ENCODE results near the gene CLEC4D.
"Not testable (repeated sequence)": the region's sequence is repeated elsewhere in the genome, so short reads cannot be mapped to it uniquely, and the experiment has no call there.

Gene CLEC4D

GRCh38 chr12:8495671-8496070, 17.6 kb upstream of the CLEC4D start:
- H3K9me3 ChIP-seq (ENCODE audit: control insufficient read depth, low read length); H3K27me3 ChIP-seq (replicated peaks; ENCODE audit: control insufficient read depth, insufficient read depth, low read length, poor library complexity, severe bottlenecking); H3K4me1 ChIP-seq (ENCODE audit: control insufficient read depth, insufficient read depth, low read length, poor library complexity, severe bottlenecking); H3K36me3 ChIP-seq (ENCODE audit: control insufficient read depth, insufficient read depth, low read length); DNase-seq; H3K4me3 ChIP-seq (ENCODE audit: insufficient read depth, low read depth, low read length, poor library complexity, severe bottlenecking); H3K27ac ChIP-seq (ENCODE audit: insufficient read depth, low read length, poor library complexity, severe bottlenecking): not testable (repeated sequence)

GRCh38 chr12:8496074-8496473, 17.2 kb upstream of the CLEC4D start:
- not testable (repeated sequence) for H3K27me3 ChIP-seq (replicated peaks; ENCODE audit: control insufficient read depth, insufficient read depth, low read length, poor library complexity, severe bottlenecking); H3K4me1 ChIP-seq (ENCODE audit: control insufficient read depth, insufficient read depth, low read length, poor library complexity, severe bottlenecking); H3K4me3 ChIP-seq (ENCODE audit: insufficient read depth, low read depth, low read length, poor library complexity, severe bottlenecking); DNase-seq; H3K9me3 ChIP-seq (ENCODE audit: control insufficient read depth, low read length); H3K36me3 ChIP-seq (ENCODE audit: control insufficient read depth, insufficient read depth, low read length); H3K27ac ChIP-seq (ENCODE audit: insufficient read depth, low read length, poor library complexity, severe bottlenecking)

- Histone ChIP-seq H3K36me3 (ENCODE audit: control insufficient read depth, insufficient read depth, low read length) (no peaks in the 10 kb centered on the region), H3K9me3 (ENCODE audit: control insufficient read depth, low read length) (no peaks in the 10 kb centered on the region), H3K4me1 (ENCODE audit: control insufficient read depth, insufficient read depth, low read length, poor library complexity, severe bottlenecking) (no peaks in the 10 kb centered on the region), H3K27ac (ENCODE audit: insufficient read depth, low read length, poor library complexity, severe bottlenecking) (no peak overlapping the region), H3K4me3 (ENCODE audit: insufficient read depth, low read depth, low read length, poor library complexity, severe bottlenecking) (no peak overlapping the region), H3K27me3 (replicated peaks; ENCODE audit: control insufficient read depth, insufficient read depth, low read length, poor library complexity, severe bottlenecking) (no peaks in the 10 kb centered on the region)
- no peak for DNase-seq
These were observed 13.7 kb upstream of the CLEC4D start for GRCh38 chr12:8499616-8500015.

- no peaks in the 10 kb centered on the region for H3K36me3 ChIP-seq (ENCODE audit: control insufficient read depth, insufficient read depth, low read length)
- H3K4me3 ChIP-seq (ENCODE audit: insufficient read depth, low read depth, low read length, poor library complexity, severe bottlenecking): no peak overlapping the region
- no peaks in the 10 kb centered on the region for H3K27me3 ChIP-seq (replicated peaks; ENCODE audit: control insufficient read depth, insufficient read depth, low read length, poor library complexity, severe bottlenecking)
- H3K4me1 ChIP-seq (ENCODE audit: control insufficient read depth, insufficient read depth, low read length, poor library complexity, severe bottlenecking): no peaks in the 10 kb centered on the region
- DNase-seq: no peak
- H3K27ac ChIP-seq (ENCODE audit: insufficient read depth, low read length, poor library complexity, severe bottlenecking): no peak overlapping the region
- no peaks in the 10 kb centered on the region for H3K9me3 ChIP-seq (ENCODE audit: control insufficient read depth, low read length)
These were observed 11.6 kb upstream of the CLEC4D start for GRCh38 chr12:8501720-8502119.

- no peak for DNase-seq
- no peak overlapping the region for H3K27ac ChIP-seq (ENCODE audit: insufficient read depth, low read length, poor library complexity, severe bottlenecking)
- no peaks in the 10 kb centered on the region for H3K36me3 ChIP-seq (ENCODE audit: control insufficient read depth, insufficient read depth, low read length)
- no peaks in the 10 kb centered on the region for H3K27me3 ChIP-seq (replicated peaks; ENCODE audit: control insufficient read depth, insufficient read depth, low read length, poor library complexity, severe bottlenecking)
- H3K4me3 ChIP-seq (ENCODE audit: insufficient read depth, low read depth, low read length, poor library complexity, severe bottlenecking): no peak overlapping the region
- H3K9me3 ChIP-seq (ENCODE audit: control insufficient read depth, low read length): no peaks in the 10 kb centered on the region
- no peaks in the 10 kb centered on the region for H3K4me1 ChIP-seq (ENCODE audit: control insufficient read depth, insufficient read depth, low read length, poor library complexity, severe bottlenecking)
These were observed 9.0 kb upstream of the CLEC4D start for GRCh38 chr12:8504351-8504750.

GRCh38 chr12:8507596-8507995, 5.7 kb upstream of the CLEC4D start:
- Histone ChIP-seq H3K36me3 (ENCODE audit: control insufficient read depth, insufficient read depth, low read length) (no peaks in the 10 kb centered on the region), H3K27me3 (replicated peaks; ENCODE audit: control insufficient read depth, insufficient read depth, low read length, poor library complexity, severe bottlenecking) (no peaks in the 10 kb centered on the region), H3K4me1 (ENCODE audit: control insufficient read depth, insufficient read depth, low read length, poor library complexity, severe bottlenecking) (no peaks in the 10 kb centered on the region), H3K4me3 (ENCODE audit: insufficient read depth, low read depth, low read length, poor library complexity, severe bottlenecking) (no peak overlapping the region), H3K9me3 (ENCODE audit: control insufficient read depth, low read length) (no peaks in the 10 kb centered on the region), H3K27ac (ENCODE audit: insufficient read depth, low read length, poor library complexity, severe bottlenecking) (no peak overlapping the region)
- DNase-seq: no peak

- DNase-seq: no peak
- no peaks in the 10 kb centered on the region for H3K4me1 ChIP-seq (ENCODE audit: control insufficient read depth, insufficient read depth, low read length, poor library complexity, severe bottlenecking)
- H3K4me3 ChIP-seq (ENCODE audit: insufficient read depth, low read depth, low read length, poor library complexity, severe bottlenecking): no peak overlapping the region
- no peaks in the 10 kb centered on the region for H3K9me3 ChIP-seq (ENCODE audit: control insufficient read depth, low read length)
- no peak overlapping the region for H3K27ac ChIP-seq (ENCODE audit: insufficient read depth, low read length, poor library complexity, severe bottlenecking)
- H3K27me3 ChIP-seq (replicated peaks; ENCODE audit: control insufficient read depth, insufficient read depth, low read length, poor library complexity, severe bottlenecking): no peaks in the 10 kb centered on the region
- no peaks in the 10 kb centered on the region for H3K36me3 ChIP-seq (ENCODE audit: control insufficient read depth, insufficient read depth, low read length)
These were observed 5.1 kb upstream of the CLEC4D start for GRCh38 chr12:8508223-8508622.

GRCh38 chr12:8508910-8509841, 4.1 kb upstream of the CLEC4D start:
- DNase-seq: no peak
- Histone ChIP-seq H3K4me1 (ENCODE audit: control insufficient read depth, insufficient read depth, low read length, poor library complexity, severe bottlenecking) (no peaks in the 10 kb centered on the region), H3K27me3 (replicated peaks; ENCODE audit: control insufficient read depth, insufficient read depth, low read length, poor library complexity, severe bottlenecking) (no peaks in the 10 kb centered on the region), H3K36me3 (ENCODE audit: control insufficient read depth, insufficient read depth, low read length) (no peaks in the 10 kb centered on the region), H3K4me3 (ENCODE audit: insufficient read depth, low read depth, low read length, poor library complexity, severe bottlenecking) (no peak overlapping the region), H3K9me3 (ENCODE audit: control insufficient read depth, low read length) (no peaks in the 10 kb centered on the region), H3K27ac (ENCODE audit: insufficient read depth, low read length, poor library complexity, severe bottlenecking) (no peak overlapping the region)

- no peak overlapping the region for H3K27ac ChIP-seq (ENCODE audit: insufficient read depth, low read length, poor library complexity, severe bottlenecking)
- H3K9me3 ChIP-seq (ENCODE audit: control insufficient read depth, low read length): no peaks in the 10 kb centered on the region
- H3K4me3 ChIP-seq (ENCODE audit: insufficient read depth, low read depth, low read length, poor library complexity, severe bottlenecking): no peak overlapping the region
- no peaks in the 10 kb centered on the region for H3K4me1 ChIP-seq (ENCODE audit: control insufficient read depth, insufficient read depth, low read length, poor library complexity, severe bottlenecking)
- no peaks in the 10 kb centered on the region for H3K27me3 ChIP-seq (replicated peaks; ENCODE audit: control insufficient read depth, insufficient read depth, low read length, poor library complexity, severe bottlenecking)
- no peak for DNase-seq
- H3K36me3 ChIP-seq (ENCODE audit: control insufficient read depth, insufficient read depth, low read length): no peaks in the 10 kb centered on the region
These were observed 4.7 kb downstream of the CLEC4D start for GRCh38 chr12:8517971-8518370.

- no peaks in the 10 kb centered on the region for H3K36me3 ChIP-seq (ENCODE audit: control insufficient read depth, insufficient read depth, low read length)
- no peaks in the 10 kb centered on the region for H3K4me1 ChIP-seq (ENCODE audit: control insufficient read depth, insufficient read depth, low read length, poor library complexity, severe bottlenecking)
- no peaks in the 10 kb centered on the region for H3K27me3 ChIP-seq (replicated peaks; ENCODE audit: control insufficient read depth, insufficient read depth, low read length, poor library complexity, severe bottlenecking)
- no peak for DNase-seq
- no peak overlapping the region for H3K4me3 ChIP-seq (ENCODE audit: insufficient read depth, low read depth, low read length, poor library complexity, severe bottlenecking)
- H3K9me3 ChIP-seq (ENCODE audit: control insufficient read depth, low read length): no peaks in the 10 kb centered on the region
- no peak overlapping the region for H3K27ac ChIP-seq (ENCODE audit: insufficient read depth, low read length, poor library complexity, severe bottlenecking)
These were observed 5.9 kb downstream of the CLEC4D start for GRCh38 chr12:8519171-8519570.

All from effector memory CD4-positive, alpha-beta T cell (primary cell).